Central memory CD4-positive, alpha-beta T cell (primary cell): ENCODE results near the gene BPIFB4.
"Not testable (repeated sequence)": the region's sequence is repeated elsewhere in the genome, so short reads cannot be mapped to it uniquely, and the experiment has no call there.

ENCODE experiments used
- DNase-seq: peaks from one replicate; pipeline ENCODE4 v3.0.0; 2022

The BPIFB4 gene

GRCh38 chr20:33091147-33091546 is 11.7 kb downstream of the BPIFB4 start:
- DNase-seq: no peak

- no peak for DNase-seq
Observed at GRCh38 chr20:33091693-33092092, 12.2 kb downstream of the BPIFB4 start.

GRCh38 chr20:33092361-33092760 is 12.9 kb downstream of the BPIFB4 start:
- no peak for DNase-seq

- DNase-seq: no peak
Observed at GRCh38 chr20:33093074-33093473, 13.6 kb downstream of the BPIFB4 start.

GRCh38 chr20:33093582-33093981 is 14.1 kb downstream of the BPIFB4 start:
- DNase-seq: no peak

GRCh38 chr20:33095249-33095648 is 15.8 kb downstream of the BPIFB4 start:
- no peak for DNase-seq

GRCh38 chr20:33095902-33096584 is 16.6 kb downstream of the BPIFB4 start:
- DNase-seq: peak; percentile 24

GRCh38 chr20:33097001-33097400 is 17.6 kb downstream of the BPIFB4 start:
- no peak for DNase-seq

GRCh38 chr20:33099843-33100538 is 20.5 kb downstream of the BPIFB4 start:
- no peak for DNase-seq

- no peak for DNase-seq
Observed at GRCh38 chr20:33103556-33103955, 24.1 kb downstream of the BPIFB4 start.

GRCh38 chr20:33104336-33104735 is 24.9 kb downstream of the BPIFB4 start:
- no peak for DNase-seq

- no peak for DNase-seq
Observed at GRCh38 chr20:33105316-33105924, 26.0 kb downstream of the BPIFB4 start.

GRCh38 chr20:33106058-33106620 is 26.7 kb downstream of the BPIFB4 start:
- not testable (repeated sequence) for DNase-seq

- no peak for DNase-seq
Observed at GRCh38 chr20:33108661-33109060, 29.2 kb downstream of the BPIFB4 start.

- no peak for DNase-seq
Observed at GRCh38 chr20:33110147-33110825, 30.8 kb downstream of the BPIFB4 start.

- no peak for DNase-seq
Observed at GRCh38 chr20:33111306-33111705, 31.9 kb downstream of the BPIFB4 start.

- DNase-seq: no peak
Observed at GRCh38 chr20:33112547-33113386, 33.3 kb downstream of the BPIFB4 start.

GRCh38 chr20:33113387-33113908 is 34.0 kb downstream of the BPIFB4 start:
- DNase-seq: no peak

- not testable (repeated sequence) for DNase-seq
Observed at GRCh38 chr20:33115501-33115900, 36.1 kb downstream of the BPIFB4 start.

GRCh38 chr20:33119725-33120720 is 40.6 kb downstream of the BPIFB4 start:
- DNase-seq: no peak

- DNase-seq: no peak
Observed at GRCh38 chr20:33120934-33121333, 41.5 kb downstream of the BPIFB4 start.
